H1 (cell line): ENCODE data around the gene PROK1. TPM values are rescaled to one million over a fixed set of nuclear protein-coding genes. Genes with fewer than 3 reads are reported as not detected.

Source experiments
- CTCF ChIA-PET: fragments of 300-600 bp; sonication (Branson Sonifier 250); formaldehyde crosslinking; loops from one replicate; lab custom pipeline; 2021; ENCODE audit not compliant: partially characterized antibody; lab: Charles Lee
- POLR2A ChIA-PET: fragments of 300-600 bp; sonication (Branson Sonifier 250); formaldehyde crosslinking; loops from one replicate; lab custom pipeline; 2021; ENCODE audit warnings: inconsistent platforms; ENCODE audit not compliant: partially characterized antibody; lab: Charles Lee
- DNase-seq, 2 experiments: peaks; one replicate each; pipeline versions ENCODE4 v3.0.0 to v3.0.0-alpha.2; 2010 to 2022; ENCODE audit warnings: low spot score in 2 of 2, low read depth in 1 of 2, mixed read lengths in 1 of 2
- FAIRE-seq: peaks from 2 replicates; lab custom pipeline; 2011; peaks lifted over from hg19 to GRCh38; lab: Jason Lieb, UNC
- H2AFZ ChIP-seq: 2 replicates; pipeline ENCODE4 v1.8.1; 2012; ENCODE audit warnings: low read length, inconsistent platforms
- H2AK5ac ChIP-seq: 2 replicates; pipeline ENCODE4 v1.6.1; 2013; ENCODE audit warnings: low read depth, low read length
- H2BK120ac ChIP-seq: replicated peaks from 2 replicates; pipeline ENCODE3; 2013; ENCODE audit warnings: low read depth, low read length, inconsistent platforms
- H2BK12ac ChIP-seq: 2 replicates; pipeline ENCODE4 v1.6.1; 2013; ENCODE audit warnings: low read depth, low read length
- H2BK15ac ChIP-seq: 2 replicates; pipeline ENCODE4 v1.6.1; 2013; ENCODE audit warnings: low read length
- H2BK20ac ChIP-seq: 2 replicates; pipeline ENCODE4 v1.6.1; 2013; ENCODE audit warnings: low read length
- H2BK5ac ChIP-seq: 2 replicates; pipeline ENCODE4 v1.6.1; 2013; ENCODE audit warnings: low read depth, low read length
- H3K14ac ChIP-seq: 2 replicates; pipeline ENCODE4 v1.6.1; 2013; ENCODE audit warnings: inconsistent platforms; ENCODE audit not compliant: insufficient read length
- H3K18ac ChIP-seq: 2 replicates; pipeline ENCODE4 v1.6.1; 2013; ENCODE audit warnings: low read length; ENCODE audit errors: extremely low read depth
- H3K23ac ChIP-seq: 2 replicates; pipeline ENCODE4 v1.6.1; 2013; ENCODE audit warnings: inconsistent platforms; ENCODE audit not compliant: insufficient read length
- H3K23me2 ChIP-seq: 2 replicates; pipeline ENCODE4 v1.6.1; 2013; ENCODE audit warnings: low read depth, low read length
- H3K27ac ChIP-seq: 2 replicates; pipeline ENCODE4 v1.6.1; 2011; ENCODE audit warnings: low read depth, low read length, inconsistent platforms
- H3K27me3 ChIP-seq, 4 experiments: replicated peaks in 1 of 4; 1 replicate in 1 of 4; 2 replicates in 3 of 4; pipeline versions ENCODE4 v1.6.1 to v1.8.1; 2011 to 2013; ENCODE audit warnings: low read length in 3 of 4, mild to moderate bottlenecking in 3 of 4, inconsistent platforms in 2 of 4, mixed read lengths in 2 of 4, moderate library complexity in 1 of 4; ENCODE audit not compliant: control insufficient read depth in 3 of 4, insufficient read depth in 3 of 4; ENCODE audit errors: extremely low read depth in 1 of 4
- H3K36me3 ChIP-seq, 4 experiments: 2 replicates each; pipeline versions ENCODE4 v1.6.1 to v1.8.1; 2011 to 2013; ENCODE audit warnings: mild to moderate bottlenecking in 4 of 4, low read length in 3 of 4, moderate library complexity in 2 of 4, control low read depth in 1 of 4, inconsistent platforms in 1 of 4; ENCODE audit not compliant: insufficient read depth in 4 of 4, control insufficient read depth in 2 of 4
- H3K4ac ChIP-seq: replicated peaks from 2 replicates; pipeline ENCODE3; 2013; ENCODE audit warnings: low read length, low read depth, mixed read lengths, inconsistent platforms; ENCODE audit not compliant: insufficient read length
- H3K4me1 ChIP-seq, 4 experiments: replicated peaks in 1 of 4; 1 replicate in 1 of 4; 2 replicates in 3 of 4; pipeline versions ENCODE4 v1.6.1 to v1.8.1; 2011 to 2013; ENCODE audit warnings: low read length in 3 of 4, inconsistent platforms in 2 of 4, mixed read lengths in 1 of 4; ENCODE audit not compliant: insufficient read depth in 4 of 4, control insufficient read depth in 3 of 4
- H3K4me2 ChIP-seq, 2 experiments: 2 replicates each; pipeline versions ENCODE4 v1.6.1 to v1.8.1; 2011 to 2013; ENCODE audit warnings: low read depth in 2 of 2, low read length in 2 of 2, control low read depth in 1 of 2, inconsistent platforms in 1 of 2, mild to moderate bottlenecking in 1 of 2; ENCODE audit not compliant: insufficient read depth in 1 of 2
- H3K4me3 ChIP-seq, 4 experiments: fragments of 200-600, 300-600 bp in 1 of 4; sonication (generic), shearing (Covaris generic), sonication (Bioruptor Twin) in 1 of 4; 2 replicates each; pipeline versions ENCODE4 v1.5.1 to v1.8.1; 2011 to 2016; ENCODE audit warnings: low read length in 4 of 4, low read depth in 3 of 4, control low read depth in 2 of 4, inconsistent platforms in 2 of 4, mild to moderate bottlenecking in 2 of 4, mixed read lengths in 1 of 4, moderate library complexity in 1 of 4; ENCODE audit not compliant: insufficient read depth in 2 of 4; ENCODE audit errors: extremely low read depth in 1 of 4
- H3K56ac ChIP-seq: replicated peaks from 2 replicates; pipeline ENCODE3; 2013; ENCODE audit warnings: low read depth, mild to moderate bottlenecking, mixed read lengths, low read length, inconsistent platforms; ENCODE audit not compliant: insufficient read length
- H3K79me1 ChIP-seq: 2 replicates; pipeline ENCODE4 v1.6.1; 2013; ENCODE audit warnings: low read depth, low read length, control low read depth
- H3K79me2 ChIP-seq, 2 experiments: 2 replicates each; pipeline versions ENCODE4 v1.6.1 to v1.8.1; 2012 to 2013; ENCODE audit warnings: low read length in 2 of 2, mild to moderate bottlenecking in 2 of 2, inconsistent platforms in 1 of 2; ENCODE audit not compliant: insufficient read depth in 2 of 2, control insufficient read depth in 1 of 2
- H3K9ac ChIP-seq, 4 experiments: replicated peaks in 1 of 4; 1 replicate in 1 of 4; 2 replicates in 3 of 4; pipeline versions ENCODE4 v1.6.1 to v1.8.1; 2011 to 2013; ENCODE audit warnings: low read depth in 3 of 4, low read length in 3 of 4, control low read depth in 2 of 4, mild to moderate bottlenecking in 2 of 4, moderate library complexity in 2 of 4, inconsistent platforms in 1 of 4; ENCODE audit errors: extremely low read depth in 1 of 4
- H3K9me3 ChIP-seq, 2 experiments: 2 replicates each; pipeline versions ENCODE4 v1.6.1 to v1.8.1; 2012 to 2013; ENCODE audit warnings: mild to moderate bottlenecking in 2 of 2, moderate library complexity in 2 of 2, control low read depth in 1 of 2, inconsistent platforms in 1 of 2, low read depth in 1 of 2, low read length in 1 of 2, mixed read lengths in 1 of 2; ENCODE audit not compliant: insufficient read depth in 2 of 2
- H4K20me1 ChIP-seq, 2 experiments: replicated peaks in 1 of 2; 2 replicates each; pipeline versions ENCODE3 to v1.8.1; 2011 to 2013; ENCODE audit warnings: inconsistent platforms in 2 of 2, low read length in 2 of 2, mild to moderate bottlenecking in 1 of 2; ENCODE audit not compliant: insufficient read depth in 2 of 2, control insufficient read depth in 1 of 2
- H4K5ac ChIP-seq: 2 replicates; pipeline ENCODE4 v1.6.1; 2013; ENCODE audit warnings: low read length, low read depth, mixed read lengths, inconsistent platforms; ENCODE audit not compliant: insufficient read length
- H4K8ac ChIP-seq: 2 replicates; pipeline ENCODE4 v1.8.0; 2013; ENCODE audit warnings: mild to moderate bottlenecking, moderate library complexity, low read length, inconsistent platforms; ENCODE audit not compliant: insufficient read depth; ENCODE audit errors: extremely low read depth
- H4K91ac ChIP-seq: replicated peaks from 2 replicates; pipeline ENCODE3; 2013; ENCODE audit warnings: low read length, mixed read lengths, inconsistent platforms; ENCODE audit not compliant: insufficient read length
- CTBP2 ChIP-seq: IDR thresholded peaks from 2 replicates; pipeline ENCODE4 v1.7.0; 2011; ENCODE audit warnings: borderline replicate concordance, mild to moderate bottlenecking, moderate library complexity, mixed read lengths, low read length; ENCODE audit not compliant: insufficient read depth, insufficient read length
- HDAC6 ChIP-seq: IDR thresholded peaks from one replicate; pipeline ENCODE4 v1.7.1; 2012; ENCODE audit warnings: low read depth, mild to moderate bottlenecking, inconsistent platforms, low read length, moderate library complexity
- KDM1A ChIP-seq: fragments of 200-600, 300-600 bp; sonication (generic); IDR thresholded peaks from 2 replicates; pipeline ENCODE4 v1.7.1; 2016; ENCODE audit warnings: mild to moderate bottlenecking, low read length, borderline replicate concordance
- MAX ChIP-seq: IDR thresholded peaks from 2 replicates; pipeline ENCODE4 v1.6.1; 2012; ENCODE audit warnings: inconsistent platforms
- PHF8 ChIP-seq: fragments of 200-600 bp; sonication (generic); conservative IDR thresholded peaks from 2 replicates; pipeline ENCODE4 v1.7.1; 2012; ENCODE audit warnings: low read depth, mild to moderate bottlenecking, inconsistent platforms, low read length, moderate library complexity
- POU5F1 ChIP-seq: IDR thresholded peaks from 2 replicates; pipeline ENCODE4 v1.6.1; 2011; ENCODE audit warnings: low read depth, mild to moderate bottlenecking, low read length, moderate library complexity
- RBBP5 ChIP-seq: IDR thresholded peaks from 2 replicates; pipeline ENCODE4 v1.7.1; 2012; ENCODE audit warnings: low read depth, mild to moderate bottlenecking, inconsistent platforms, low read length, moderate library complexity, borderline replicate concordance
- SP1 ChIP-seq: IDR thresholded peaks from 2 replicates; pipeline ENCODE4 v1.6.1; 2011; ENCODE audit warnings: low read depth, low read length
- WGBS, 2 experiments: shearing (Covaris generic) in 1 of 2; methylation state at CpG; one replicate each; pipeline versions ENCODE4 v1.1.6 to v1.1.7; 2013 to 2015; ENCODE audit warnings: low lambda C conversion rate in 2 of 2, mixed read lengths in 2 of 2, inconsistent platforms in 1 of 2, low coverage in 1 of 2, missing lambda C conversion rate in 1 of 2; ENCODE audit not compliant: insufficient replicate concordance in 2 of 2, insufficient coverage in 1 of 2, insufficient read length in 1 of 2; ENCODE audit errors: extremely low coverage in 1 of 2, missing lambda C conversion rate in 1 of 2; 5-methylcytosine and 5-hydroxymethylcytosine counted together
- polyA plus RNA-seq, 7 experiments: library from polyadenylated mRNA; depleted of rRNA in 3 of 7; stranded (reverse) in 5 of 7; unstranded in 2 of 7; fragments of >200 nt in 5 of 7; fragments of 200-250 nt in 2 of 7; gene quantifications; 1 replicate in 5 of 7; 2 replicates in 1 of 7; 4 replicates in 1 of 7; pipeline versions ENCODE4 v1.2.1 to v1.2.3, GENCODE V29; 2011 to 2013; ENCODE audit warnings: missing spikeins in 2 of 7, mixed read lengths in 2 of 7
- total RNA-seq: library from RNA; stranded (reverse); fragmentation: NEBNext Ultra II Directional; extraction: Animal tissue kit (Norgen Biotek cat#: 25700); gene quantifications from 2 replicates; pipeline ENCODE4 v1.2.1, GENCODE V29; 2021

The PROK1 gene
- total and polyA plus RNA-seq, 2 of the 8 experiments (the other 6 are each of a cell fraction or from before 2014, with no cell fraction given), result 0.12 TPM; not detected in 1

DNA sequence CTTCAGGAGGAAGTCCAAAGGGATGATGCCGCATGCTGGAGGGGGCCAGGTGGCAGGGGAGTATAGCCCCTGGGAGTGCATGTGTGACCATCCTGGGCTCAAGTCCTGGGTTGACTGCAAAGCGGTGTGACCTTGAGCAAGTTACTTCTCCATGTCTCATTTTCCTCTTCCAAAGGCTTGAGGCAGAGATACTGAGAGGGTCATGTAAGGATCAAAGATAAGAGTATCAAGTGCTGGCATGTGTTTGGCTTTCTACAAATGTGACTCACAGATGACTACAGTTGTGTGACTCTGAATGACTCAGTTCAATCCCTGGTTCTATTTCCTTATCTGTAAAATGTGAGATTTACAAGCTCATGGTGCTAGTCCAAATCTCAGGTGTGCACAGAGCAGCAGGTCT lies 26.1 kb downstream of the PROK1 start:
- ChIA-PET POLR2A (no interaction called here), CTCF (interaction anchor here (0.6 to 8.5 kb wide), 10 partner anchors 10 to 308 kb away, joined by 3 to 126 read pairs (median 4); no protein-coding TSS in a partner anchor)
- Histone ChIP-seq H4K8ac (no peak overlapping the region), H3K27ac (no peak overlapping the region), H3K79me2 (no peaks in the 10 kb centered on the region), H3K79me1 (no peaks in the 10 kb centered on the region; the same call in 1 of the 2 replicates), H3K14ac (no peak overlapping the region), H2AFZ (no peak overlapping the region), H3K4me1 (peaks cover under 1 to 8% (median 2%) of the 10 kb centered on the region in 4 experiments; a peak in 6 of 7 replicates), H3K23me2 (no peaks in the 10 kb centered on the region), H2BK15ac (0 out of 2 replicates have a peak overlapping the region, but pooled peaks have one; percentile 31), H3K9me3 (no peaks in the 10 kb centered on the region), H3K4me2 (no peak overlapping the region), H2BK12ac (0 out of 2 replicates have a peak overlapping the region, but pooled peaks have one; percentile 39), H2BK120ac (no peak overlapping the region), H2BK5ac (no peak overlapping the region), H3K9ac (no peak overlapping the region), H4K91ac (peak overlapping the region; percentile 39), H3K56ac (no peak overlapping the region), H3K27me3 (no peaks in the 10 kb centered on the region; a peak in 2 of 7 replicates), H2BK20ac (no peak overlapping the region), H2AK5ac (no peak overlapping the region), H3K18ac (no peak overlapping the region; the same call in 1 of the 2 replicates), H4K5ac (no peak overlapping the region), H3K4me3 (no peak overlapping the region), H3K23ac (no peak overlapping the region), H3K4ac (no peak overlapping the region), H4K20me1 (no peaks in the 10 kb centered on the region), H3K36me3 (no peaks in the 10 kb centered on the region)
- WGBS, 2 experiments, result 97% methylated on average over 2 of the region's 2 CpGs; no CpG with 5 or more reads in 1 of the 2 experiments
- no peak for FAIRE-seq
- DNase-seq, result no peak
- TF ChIP-seq SP1, result no peak
- no peak for TF ChIP-seq CTBP2
- TF ChIP-seq MAX, result no peak
- TF ChIP-seq RBBP5, result no peak
- TF ChIP-seq HDAC6, result no peak
- TF ChIP-seq POU5F1, result no peak
- no peak for TF ChIP-seq KDM1A
- no peak for TF ChIP-seq PHF8
